Measurements from ENCODE around the gene SPI1.
"Not testable (repeated sequence)": the region's sequence is repeated elsewhere in the genome, so short reads cannot be mapped to it uniquely, and the experiment has no call there.

The SPI1 gene

GRCh38 chr11:47324520-47324919 is 53.8 kb downstream of the SPI1 start:
- DNase-seq (ENCODE audit: low read depth) = no peak

GRCh38 chr11:47318166-47318565 is 60.2 kb downstream of the SPI1 start:
- no peak for DNase-seq (ENCODE audit: low read depth)

- no peak for DNase-seq (ENCODE audit: low read depth)
These were observed 61.1 kb downstream of the SPI1 start for GRCh38 chr11:47317064-47317828.

- DNase-seq (ENCODE audit: low read depth) = not testable (repeated sequence)
These were observed 61.8 kb downstream of the SPI1 start for GRCh38 chr11:47316501-47316900.

- DNase-seq (ENCODE audit: low read depth) = no peak
These were observed 63.4 kb downstream of the SPI1 start for GRCh38 chr11:47314992-47315391.

- DNase-seq (ENCODE audit: low read depth) = no peak
These were observed 70.1 kb downstream of the SPI1 start for GRCh38 chr11:47308050-47308823.

- DNase-seq (ENCODE audit: low read depth) = no peak
These were observed 71.9 kb downstream of the SPI1 start for GRCh38 chr11:47306484-47306844.

GRCh38 chr11:47305734-47306483 is 72.4 kb downstream of the SPI1 start:
- no peak for DNase-seq (ENCODE audit: low read depth)
